Activated CD8-positive, alpha-beta memory T cell treated with anti-CD3 and anti-CD28 coated beads for 36 hours (primary cell): ENCODE data around the gene MYDGF. TPM values are rescaled to one million over a fixed set of nuclear protein-coding genes. Genes with fewer than 3 reads are reported as not detected.

Experiments
- CTCF ChIA-PET: fragments of 350-600 bp; sonication (Branson Sonifier 250); formaldehyde crosslinking; loops from one replicate; lab custom pipeline; 2021; ENCODE audit warnings: antibody characterized with exemption; lab: Charles Lee
- POLR2A ChIA-PET: fragments of 350-600 bp; sonication (Branson Sonifier 250); formaldehyde crosslinking; loops from one replicate; lab custom pipeline; 2021; ENCODE audit warnings: antibody characterized with exemption; lab: Charles Lee
- total RNA-seq, 2 experiments: library from RNA; stranded (reverse); gene quantifications; one replicate each; pipeline ENCODE4 v1.2.3, GENCODE V29; 2021

MYDGF gene
- total RNA-seq, 2 experiments from 2014 or later = 85.8 to 87.6 TPM

DNA sequence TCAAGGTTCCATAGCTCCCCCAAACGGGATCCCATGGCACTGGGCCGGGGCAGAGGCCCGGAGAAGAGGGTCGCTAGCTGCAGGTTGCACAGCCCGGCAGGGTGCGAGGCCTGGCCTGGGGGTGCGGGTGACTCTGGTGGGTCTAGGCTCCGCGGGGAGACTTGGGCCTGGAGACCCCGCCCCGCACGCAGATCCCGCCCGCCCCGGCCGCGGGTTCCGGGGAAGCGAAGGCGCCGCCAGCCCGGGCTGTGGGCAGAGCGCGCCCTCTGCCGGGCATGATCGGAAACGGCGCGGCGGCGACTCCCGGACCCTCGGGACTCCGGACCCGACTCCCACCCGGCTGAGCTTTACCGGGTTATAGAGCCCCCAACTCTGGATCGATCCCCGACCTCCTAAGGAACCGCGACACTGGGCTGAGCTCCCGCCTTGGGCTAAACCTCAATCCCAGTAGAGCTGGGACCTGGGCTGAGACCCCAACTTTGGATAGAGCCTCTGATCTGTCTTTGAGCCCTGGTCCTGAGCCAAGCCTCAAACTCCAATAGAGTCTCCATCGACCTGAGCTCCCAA, 33.9 kb downstream of the MYDGF start:
- ChIA-PET CTCF (interaction anchor here (0.5 to 3.3 kb wide), 23 partner anchors 8 to 924 kb away, joined by 3 to 44 read pairs (median 4); partner anchors contain the start of genes LRG1 and SEMA6B), POLR2A (interaction anchor here (0.5 kb wide), 2 partner anchors 9 to 1691 kb away, joined by 3 to 4 read pairs; no protein-coding TSS in a partner anchor)

DNA sequence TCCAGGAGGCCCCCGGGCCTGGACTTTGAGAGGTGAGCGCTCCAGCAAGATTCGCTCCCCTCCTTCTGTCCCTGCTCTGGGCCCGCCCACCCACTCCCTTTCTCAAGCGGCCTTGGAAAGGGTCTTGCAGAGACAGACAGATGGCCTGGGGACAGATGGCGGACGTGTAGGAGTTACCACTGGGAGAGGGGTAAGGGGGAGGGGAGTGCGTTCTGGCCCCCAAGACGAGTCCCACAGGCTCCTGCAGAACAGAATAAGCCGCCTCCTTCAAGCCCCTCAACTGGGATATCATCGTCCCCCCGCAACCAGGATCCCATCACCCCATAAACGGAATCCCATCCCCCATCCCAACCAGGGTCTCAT, 34.4 kb downstream of the MYDGF start:
- POLR2A ChIA-PET = no interaction called here
- CTCF ChIA-PET = interaction anchor here (0.6 to 3.3 kb wide), 20 partner anchors 8 to 161 kb away, joined by 3 to 44 read pairs (median 4); partner anchors contain the start of genes LRG1 and SEMA6B

GRCh38 chr19:4633140-4633967, 36.8 kb downstream of the MYDGF start:
- POLR2A ChIA-PET = no interaction called here
- CTCF ChIA-PET = interaction anchor here (0.6 to 3.7 kb wide), 10 partner anchors 8 to 813 kb away, joined by 3 to 15 read pairs (median 6); no protein-coding TSS in a partner anchor

DNA sequence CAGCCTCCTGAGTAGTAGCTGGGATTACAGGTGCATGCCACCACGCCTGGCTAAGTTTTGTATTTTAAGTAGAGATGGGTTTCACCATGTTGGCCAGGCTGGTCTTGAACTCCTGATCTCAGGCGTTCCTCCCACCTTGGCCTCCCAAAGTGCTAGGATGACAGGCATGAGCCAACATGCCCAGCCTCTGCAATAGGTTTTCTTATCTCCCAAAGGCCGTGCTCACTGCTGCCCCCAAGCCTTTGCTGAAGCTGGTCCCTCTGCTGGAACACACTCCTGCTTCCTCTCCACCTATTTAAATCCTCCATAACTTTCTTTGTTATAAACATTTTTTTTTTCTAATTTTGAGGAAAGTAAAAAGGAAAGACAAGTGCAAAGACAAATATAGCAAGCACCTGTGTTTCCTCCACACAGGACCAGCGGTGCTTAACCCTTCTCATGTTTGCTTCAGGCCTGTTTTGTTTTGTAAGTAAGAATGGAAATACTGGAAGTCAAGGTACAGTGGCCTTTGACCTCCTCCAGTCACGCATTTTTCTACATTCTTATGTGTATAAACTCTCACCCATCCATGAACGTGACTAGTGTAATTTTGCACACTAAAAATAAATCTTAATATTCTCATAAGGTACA, 45.3 kb downstream of the MYDGF start:
- CTCF ChIA-PET = no interaction called here

DNA sequence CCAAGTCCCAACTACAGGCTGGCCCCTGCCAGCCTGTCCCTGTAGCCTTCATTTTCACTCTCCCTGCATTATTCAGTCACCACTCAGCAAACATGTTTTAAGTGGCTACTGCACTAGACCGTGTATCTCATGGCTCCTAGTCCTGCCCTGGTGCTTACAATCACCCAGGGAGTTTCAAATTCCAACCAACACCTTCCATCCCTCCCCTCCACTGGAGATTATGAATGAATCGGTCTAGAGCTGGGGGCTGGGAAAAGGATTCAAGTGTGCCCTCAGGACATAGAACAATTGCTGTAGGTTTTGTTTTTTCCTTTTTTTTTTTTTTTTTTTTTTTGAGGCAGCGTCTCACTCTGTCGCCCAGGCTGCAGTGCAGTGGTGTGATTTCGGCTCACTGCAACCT, 45.8 kb downstream of the MYDGF start:
- POLR2A ChIA-PET = no interaction called here
- CTCF ChIA-PET = no interaction called here

More for the DNA sequence above, 45.3 kb downstream of the MYDGF start:
- POLR2A ChIA-PET = no interaction called here

- ChIA-PET CTCF (interaction anchor here (0.7 to 0.8 kb wide), 2 partner anchors 13 to 782 kb away, joined by 3 to 5 read pairs; no protein-coding TSS in a partner anchor), POLR2A (interaction anchor here (0.6 kb wide), 1 partner anchor 17 kb away, joined by 10 read pairs; no protein-coding TSS in a partner anchor)
These were observed 47.3 kb downstream of the MYDGF start for GRCh38 chr19:4622695-4623421.

DNA sequence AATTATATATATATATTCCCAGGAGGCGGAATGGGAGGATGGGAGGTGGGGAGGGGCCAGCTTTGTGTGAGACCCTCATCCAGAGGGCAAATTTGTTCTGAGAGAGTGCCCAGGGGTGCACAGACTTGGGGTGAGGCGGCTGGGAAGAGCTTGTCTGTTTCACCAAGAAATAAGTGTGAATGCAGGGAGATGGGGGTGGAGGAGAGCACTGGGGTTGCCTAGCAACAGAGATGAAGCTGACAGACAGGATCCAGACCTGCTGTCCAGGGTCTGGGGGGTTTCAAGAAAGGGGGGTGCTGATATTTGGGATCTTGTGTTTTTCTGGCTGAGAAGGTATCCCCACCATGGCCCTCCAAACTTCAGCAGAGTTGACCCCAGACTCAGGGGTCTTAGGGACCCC, 49.5 kb downstream of the MYDGF start:
- CTCF ChIA-PET = interaction anchor here (1.7 kb wide), 1 partner anchor 12 kb away, joined by 7 read pairs; no protein-coding TSS in a partner anchor

DNA sequence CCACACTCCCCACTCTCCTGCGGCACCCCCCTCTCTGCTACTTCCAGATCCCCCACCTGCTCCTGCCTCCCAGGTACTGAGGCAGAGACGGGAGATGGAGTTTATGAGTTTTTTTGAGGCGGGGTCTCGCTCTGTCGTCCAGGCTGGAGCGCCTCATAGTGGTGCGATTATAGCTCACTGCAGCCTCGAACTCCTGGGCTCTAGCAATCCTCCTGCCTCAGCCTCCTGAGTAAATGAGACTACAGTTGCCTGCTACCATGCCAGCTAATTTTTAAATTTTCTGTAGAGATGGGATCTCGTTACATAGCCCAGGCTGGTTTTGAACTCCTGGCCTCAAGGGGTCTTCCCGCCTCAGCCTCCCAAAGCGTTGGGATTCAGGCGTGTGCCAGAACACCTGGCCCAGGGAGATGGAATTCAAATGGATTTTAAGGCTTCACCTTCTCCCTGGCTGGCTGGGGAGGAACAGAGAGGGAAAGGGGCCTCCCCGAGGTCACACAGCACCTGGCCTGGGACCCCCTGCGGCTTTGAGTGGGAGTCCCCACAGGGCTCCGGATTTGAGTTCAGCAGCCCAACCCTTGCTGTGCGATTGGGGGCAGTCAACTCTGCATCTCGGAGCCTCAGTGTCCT, 50.4 kb downstream of the MYDGF start:
- ChIA-PET POLR2A (no interaction called here), CTCF (no interaction called here)

More for the DNA sequence above, 49.5 kb downstream of the MYDGF start:
- POLR2A ChIA-PET = no interaction called here

- ChIA-PET CTCF (no interaction called here), POLR2A (no interaction called here)
These were observed 52.1 kb downstream of the MYDGF start for GRCh38 chr19:4618019-4618418.

- ChIA-PET CTCF (no interaction called here), POLR2A (no interaction called here)
These were observed 56.8 kb downstream of the MYDGF start for GRCh38 chr19:4613254-4613751.

DNA sequence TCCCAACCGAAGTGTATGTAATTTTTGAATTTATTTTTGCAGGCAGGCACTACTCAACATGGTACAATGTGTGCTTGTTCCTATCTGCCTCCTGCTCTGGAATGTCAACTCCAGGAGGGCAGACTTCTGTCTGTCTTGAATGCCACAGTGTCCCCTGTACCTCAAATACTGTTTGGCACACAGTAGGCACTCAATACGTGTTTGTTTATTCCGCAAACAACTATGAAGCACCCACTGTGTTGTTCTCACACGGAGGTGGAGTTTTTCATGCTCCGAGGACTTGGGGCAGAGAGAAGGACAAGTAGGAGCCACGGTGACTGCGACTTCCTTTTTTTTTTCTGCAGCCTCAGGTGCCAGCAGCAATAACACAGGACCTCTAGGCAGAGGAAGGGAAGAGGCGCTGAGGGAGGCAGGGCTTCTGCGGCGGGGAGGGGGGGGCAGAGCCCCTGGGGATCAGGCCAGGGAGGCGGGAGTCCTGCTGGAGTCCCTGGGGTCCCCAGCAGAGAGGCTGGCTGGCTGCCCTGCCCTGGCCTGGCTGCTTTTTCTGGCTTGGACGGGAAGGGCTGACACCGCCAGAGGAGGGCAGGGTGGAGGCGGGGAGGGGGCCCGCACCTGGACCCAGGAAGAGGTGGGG, 60.1 kb downstream of the MYDGF start:
- ChIA-PET CTCF (no interaction called here), POLR2A (no interaction called here)

Other genes starting within 250 kb of the MYDGF start
- gene UBXN6, start 212.5 kb downstream of the MYDGF start, total RNA-seq = 10 to 100 TPM; 52.3 to 52.9 TPM
- gene HDGFL2, start 198.0 kb downstream of the MYDGF start, total RNA-seq = 10 to 100 TPM; 45.8 to 47.0 TPM
- not detected for gene PLIN4, start 151.9 kb downstream of the MYDGF start, total RNA-seq
- gene PLIN5, start 135.1 kb downstream of the MYDGF start, total RNA-seq = not detected
- gene LRG1, start 130.3 kb downstream of the MYDGF start, total RNA-seq = under 1 TPM in 1 of 2 experiments, not detected in 1; 0.21 TPM
- not detected for gene SEMA6B, start 110.7 kb downstream of the MYDGF start, total RNA-seq
- gene TNFAIP8L1, start 30.8 kb downstream of the MYDGF start, total RNA-seq = 10 to 100 TPM in 1 of 2 experiments, 1 to 10 TPM in 1; 9.4 to 10.0 TPM
- 10 to 100 TPM; 89.0 to 92.1 TPM for gene DPP9, start 53.5 kb upstream of the MYDGF start, total RNA-seq
- gene FEM1A, start 121.4 kb upstream of the MYDGF start, total RNA-seq = 10 to 100 TPM; 22.0 to 23.6 TPM
- gene TICAM1, start 161.4 kb upstream of the MYDGF start, total RNA-seq = 10 to 100 TPM; 24.8 to 26.6 TPM
- gene PLIN3, start 197.3 kb upstream of the MYDGF start, total RNA-seq = 10 to 100 TPM; 15.9 to 17.4 TPM
- under 1 TPM; 0.10 to 0.17 TPM for gene ARRDC5, start 232.6 kb upstream of the MYDGF start, total RNA-seq
- gene UHRF1, start 239.2 kb upstream of the MYDGF start, total RNA-seq = 100 to 1,000 TPM; 228 to 239 TPM